DND-41 (cell line): ENCODE data around the gene WRAP73.

Experiments
- EZH2 ChIP-seq: IDR thresholded peaks from 3 replicates; pipeline ENCODE4 v1.6.1; 2012; ENCODE audit warnings: borderline replicate concordance, low read depth, mild to moderate bottlenecking, moderate library complexity, low read length, inconsistent platforms; ENCODE audit not compliant: severe bottlenecking
- TF ChIP-seq, protein P1 (sequence below): IDR thresholded peaks from 2 replicates; pipeline ENCODE4 v1.5.1; 2012; ENCODE audit warnings: borderline replicate concordance, low read length, moderate library complexity, mild to moderate bottlenecking; ENCODE audit not compliant: poor library complexity, severe bottlenecking; ENCODE audit errors: extremely low read depth

DNA sequence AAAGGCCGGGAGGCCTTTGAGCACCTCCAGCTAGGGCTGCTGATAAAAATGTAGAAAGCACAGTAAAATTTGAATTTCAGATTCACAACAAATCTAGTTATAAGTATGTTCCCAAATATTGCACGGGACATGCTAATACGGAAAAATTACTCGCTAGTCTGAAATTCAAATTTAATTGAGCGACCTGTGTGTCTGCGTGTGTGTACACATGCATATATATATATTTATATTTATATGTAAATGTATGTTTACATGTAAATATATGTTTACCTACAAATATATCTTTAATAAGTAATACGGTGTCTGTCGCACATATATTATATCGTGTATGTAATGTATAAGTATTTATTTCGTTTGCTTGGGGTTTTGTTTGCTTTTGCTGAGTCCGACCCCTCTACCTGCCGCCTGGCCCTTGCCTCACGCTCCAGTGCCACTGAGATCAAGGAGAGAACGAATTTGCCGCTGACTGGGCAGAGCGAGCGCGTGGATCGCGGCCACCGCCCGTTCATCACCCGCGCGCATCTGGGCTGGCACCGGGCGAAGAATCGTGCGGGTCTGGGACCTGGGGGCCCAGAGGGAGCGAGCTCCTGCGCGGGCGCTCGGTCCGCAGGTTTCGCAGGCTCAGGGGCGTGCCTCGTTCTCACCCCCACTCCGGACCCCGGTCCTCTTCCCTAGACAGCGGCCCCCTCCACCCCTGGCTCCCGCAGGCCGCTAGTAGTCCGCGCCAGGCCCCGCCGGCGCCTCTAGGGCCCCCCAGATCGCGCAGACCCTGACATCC lies 534 bp upstream of the WRAP73 start:
- TF ChIP-seq, protein P1, sequence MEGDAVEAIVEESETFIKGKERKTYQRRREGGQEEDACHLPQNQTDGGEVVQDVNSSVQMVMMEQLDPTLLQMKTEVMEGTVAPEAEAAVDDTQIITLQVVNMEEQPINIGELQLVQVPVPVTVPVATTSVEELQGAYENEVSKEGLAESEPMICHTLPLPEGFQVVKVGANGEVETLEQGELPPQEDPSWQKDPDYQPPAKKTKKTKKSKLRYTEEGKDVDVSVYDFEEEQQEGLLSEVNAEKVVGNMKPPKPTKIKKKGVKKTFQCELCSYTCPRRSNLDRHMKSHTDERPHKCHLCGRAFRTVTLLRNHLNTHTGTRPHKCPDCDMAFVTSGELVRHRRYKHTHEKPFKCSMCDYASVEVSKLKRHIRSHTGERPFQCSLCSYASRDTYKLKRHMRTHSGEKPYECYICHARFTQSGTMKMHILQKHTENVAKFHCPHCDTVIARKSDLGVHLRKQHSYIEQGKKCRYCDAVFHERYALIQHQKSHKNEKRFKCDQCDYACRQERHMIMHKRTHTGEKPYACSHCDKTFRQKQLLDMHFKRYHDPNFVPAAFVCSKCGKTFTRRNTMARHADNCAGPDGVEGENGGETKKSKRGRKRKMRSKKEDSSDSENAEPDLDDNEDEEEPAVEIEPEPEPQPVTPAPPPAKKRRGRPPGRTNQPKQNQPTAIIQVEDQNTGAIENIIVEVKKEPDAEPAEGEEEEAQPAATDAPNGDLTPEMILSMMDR, result no peak
- no peak for TF ChIP-seq EZH2
